ENCODE measurements around the gene PKN2. TPM values are rescaled to one million over a fixed set of nuclear protein-coding genes. Genes with fewer than 3 reads are reported as not detected.

Gene PKN2
- total RNA-seq, 2 experiments from 2014 or later, result 18.0 to 18.1 TPM

- H3K9me3 Mint-ChIP-seq, result no peaks in the 10 kb centered on the region
- H3K4me3 Mint-ChIP-seq, result no peak overlapping the region
- no peak for ATAC-seq
- no peak overlapping the region for H3K27ac Mint-ChIP-seq
- CTCF ChIA-PET, result no interaction called here
- no peak for DNase-seq
- H3K27me3 Mint-ChIP-seq, result no peaks in the 10 kb centered on the region
- intact Hi-C loops (cut with micrococcal nuclease), result no loop called here
- H3K36me3 Mint-ChIP-seq (ENCODE audit: low read depth), result peaks cover 40% of the 10 kb centered on the region
- no peak for TF ChIP-seq CTCF (IDR thresholded peaks at IDR 0.05)
- POLR2A ChIA-PET, result no interaction called here
- H3K4me1 Mint-ChIP-seq (ENCODE audit: low read depth), result peaks cover 14% of the 10 kb centered on the region
Measured at GRCh38 chr1:88777604-88778149, 93.6 kb downstream of the PKN2 start.

GRCh38 chr1:88779880-88780279 lies 95.8 kb downstream of the PKN2 start:
- intact Hi-C loops (cut with micrococcal nuclease), result no loop called here
- Mint-ChIP-seq H3K27ac (no peak overlapping the region), H3K27me3 (no peaks in the 10 kb centered on the region), H3K9me3 (no peaks in the 10 kb centered on the region), H3K4me1 (ENCODE audit: low read depth) (no peaks in the 10 kb centered on the region), H3K4me3 (no peak overlapping the region), H3K36me3 (ENCODE audit: low read depth) (peaks cover 27% of the 10 kb centered on the region)
- CTCF ChIA-PET, result interaction anchor here (1.4 to 2.0 kb wide), 2 partner anchors 22 to 97 kb away, joined by 3 to 7 read pairs; no protein-coding TSS in a partner anchor
- ATAC-seq, result no peak
- no peak for DNase-seq
- POLR2A ChIA-PET, result interaction anchor here (1.0 kb wide), 1 partner anchor 9 kb away, joined by 4 read pairs; no protein-coding TSS in a partner anchor
- TF ChIP-seq CTCF (IDR thresholded peaks at IDR 0.05), result no peak

- H3K4me3 Mint-ChIP-seq, result no peak overlapping the region
- DNase-seq (no peak), ATAC-seq (no peak)
- intact Hi-C loops (cut with micrococcal nuclease), result no loop called here
- ChIA-PET CTCF (interaction anchor here (1.0 to 2.0 kb wide), 3 partner anchors 21 to 125 kb away, joined by 3 to 7 read pairs (median 3); no protein-coding TSS in a partner anchor), POLR2A (no interaction called here)
- no peak for TF ChIP-seq CTCF (IDR thresholded peaks at IDR 0.05)
- H3K27ac Mint-ChIP-seq, result no peak overlapping the region
- H3K27me3 Mint-ChIP-seq, result no peaks in the 10 kb centered on the region
- no peaks in the 10 kb centered on the region for H3K4me1 Mint-ChIP-seq (ENCODE audit: low read depth)
- H3K9me3 Mint-ChIP-seq, result no peaks in the 10 kb centered on the region
- H3K36me3 Mint-ChIP-seq (ENCODE audit: low read depth), result peaks cover 24% of the 10 kb centered on the region
Measured at GRCh38 chr1:88780485-88780884, 96.4 kb downstream of the PKN2 start.

- POLR2A ChIA-PET, result interaction anchor here (0.5 kb wide), 1 partner anchor 685 kb away, joined by 3 read pairs; no protein-coding TSS in a partner anchor
- Mint-ChIP-seq H3K36me3 (ENCODE audit: low read depth) (peaks cover 8% of the 10 kb centered on the region), H3K4me1 (ENCODE audit: low read depth) (no peaks in the 10 kb centered on the region), H3K27me3 (no peaks in the 10 kb centered on the region), H3K9me3 (no peaks in the 10 kb centered on the region), H3K27ac (no peak overlapping the region), H3K4me3 (no peak overlapping the region)
- CTCF ChIA-PET, result interaction anchor here (0.9 to 2.1 kb wide), 3 partner anchors 12 to 94 kb away, joined by 3 to 7 read pairs (median 3); no protein-coding TSS in a partner anchor
- intact Hi-C loops (cut with micrococcal nuclease), result no loop called here
- DNase-seq, result no peak
- TF ChIP-seq CTCF (IDR thresholded peaks at IDR 0.05), result no peak
- ATAC-seq, result no peak
Measured at GRCh38 chr1:88783145-88783544, 99.1 kb downstream of the PKN2 start.

GRCh38 chr1:88784551-88784950 lies 100.5 kb downstream of the PKN2 start:
- H3K36me3 Mint-ChIP-seq (ENCODE audit: low read depth), result peaks cover 10% of the 10 kb centered on the region
- no peak overlapping the region for H3K27ac Mint-ChIP-seq
- POLR2A ChIA-PET, result no interaction called here
- intact Hi-C loops (cut with micrococcal nuclease), result no loop called here
- DNase-seq (no peak), ATAC-seq (no peak)
- no peak for TF ChIP-seq CTCF (IDR thresholded peaks at IDR 0.05)
- no peaks in the 10 kb centered on the region for H3K4me1 Mint-ChIP-seq (ENCODE audit: low read depth)
- H3K9me3 Mint-ChIP-seq, result no peaks in the 10 kb centered on the region
- H3K4me3 Mint-ChIP-seq, result no peak overlapping the region
- CTCF ChIA-PET, result no interaction called here
- H3K27me3 Mint-ChIP-seq, result no peaks in the 10 kb centered on the region
